Dendritic cell treated with granulocyte-macrophage colony-stimulating factor and Interleukin-4, amounts not matched to agents 40 ng/mL and 50 ng/mL, for 4 days (primary cell): ENCODE measurements around the gene CTCF.

Experiments
- H3K27ac Mint-ChIP-seq: one replicate; pipeline ENCODE4 v1.8.0; 2022; ENCODE audit warnings: mild to moderate bottlenecking, mixed read lengths
- H3K27me3 Mint-ChIP-seq: one replicate; pipeline ENCODE4 v1.8.0; 2022; ENCODE audit warnings: mild to moderate bottlenecking, mixed read lengths
- H3K36me3 Mint-ChIP-seq: one replicate; pipeline ENCODE4 v1.8.0; 2022; ENCODE audit warnings: low read depth, mixed read lengths
- H3K4me1 Mint-ChIP-seq: one replicate; pipeline ENCODE4 v1.8.0; 2022; ENCODE audit warnings: low read depth, mixed read lengths
- H3K4me3 Mint-ChIP-seq: one replicate; pipeline ENCODE4 v1.8.0; 2022; ENCODE audit warnings: mild to moderate bottlenecking, moderate library complexity, mixed read lengths
- H3K9me3 Mint-ChIP-seq: one replicate; pipeline ENCODE4 v1.8.0; 2022; ENCODE audit warnings: mixed read lengths
- intact Hi-C: fragments of 100-400 bp; cut with micrococcal nuclease; formaldehyde crosslinking; loops from one replicate; pipeline ENCODE4 v1.15.0; 2022

Gene CTCF

GRCh38 chr16:67539691-67540635 is 22.4 kb upstream of the CTCF start:
- Mint-ChIP-seq H3K27ac (no peak overlapping the region), H3K9me3 (no peaks in the 10 kb centered on the region), H3K36me3 (peaks cover 85% of the 10 kb centered on the region), H3K4me1 (peaks cover 90% of the 10 kb centered on the region), H3K27me3 (peaks cover 6% of the 10 kb centered on the region), H3K4me3 (no peak overlapping the region)
- intact Hi-C loops: no loop called here

GRCh38 chr16:67540756-67541155 is 21.6 kb upstream of the CTCF start:
- H3K36me3 Mint-ChIP-seq: peaks cover 85% of the 10 kb centered on the region
- no peaks in the 10 kb centered on the region for H3K27me3 Mint-ChIP-seq
- H3K4me1 Mint-ChIP-seq: peaks cover 87% of the 10 kb centered on the region
- H3K4me3 Mint-ChIP-seq: no peak overlapping the region
- H3K27ac Mint-ChIP-seq: no peak overlapping the region
- no peaks in the 10 kb centered on the region for H3K9me3 Mint-ChIP-seq
- intact Hi-C loops: no loop called here

- Mint-ChIP-seq H3K4me3 (no peak overlapping the region), H3K4me1 (peaks cover 87% of the 10 kb centered on the region), H3K36me3 (peaks cover 91% of the 10 kb centered on the region), H3K9me3 (no peaks in the 10 kb centered on the region), H3K27me3 (no peaks in the 10 kb centered on the region), H3K27ac (peak overlapping the region; percentile 9)
- intact Hi-C loops: no loop called here
Measured at GRCh38 chr16:67541391-67542263, 20.7 kb upstream of the CTCF start.

GRCh38 chr16:67542464-67542863 is 19.9 kb upstream of the CTCF start:
- H3K4me3 Mint-ChIP-seq: no peak overlapping the region
- H3K4me1 Mint-ChIP-seq: peaks cover 88% of the 10 kb centered on the region
- peaks cover 93% of the 10 kb centered on the region for H3K36me3 Mint-ChIP-seq
- H3K9me3 Mint-ChIP-seq: no peaks in the 10 kb centered on the region
- H3K27me3 Mint-ChIP-seq: no peaks in the 10 kb centered on the region
- intact Hi-C loops: no loop called here
- H3K27ac Mint-ChIP-seq: peak overlapping the region; percentile 9

- Mint-ChIP-seq H3K4me1 (peaks cover 93% of the 10 kb centered on the region), H3K27ac (peak overlapping the region; percentile 21), H3K27me3 (no peaks in the 10 kb centered on the region), H3K36me3 (peaks cover 97% of the 10 kb centered on the region), H3K9me3 (no peaks in the 10 kb centered on the region), H3K4me3 (no peak overlapping the region)
- intact Hi-C loops: no loop called here
Measured at GRCh38 chr16:67543036-67543435, 19.3 kb upstream of the CTCF start.

GRCh38 chr16:67543582-67543981 is 18.7 kb upstream of the CTCF start:
- H3K4me3 Mint-ChIP-seq: no peak overlapping the region
- peaks cover 100% of the 10 kb centered on the region for H3K36me3 Mint-ChIP-seq
- H3K27ac Mint-ChIP-seq: peak overlapping the region; percentile 21
- intact Hi-C loops: no loop called here
- H3K27me3 Mint-ChIP-seq: no peaks in the 10 kb centered on the region
- H3K4me1 Mint-ChIP-seq: peaks cover 95% of the 10 kb centered on the region
- H3K9me3 Mint-ChIP-seq: no peaks in the 10 kb centered on the region

GRCh38 chr16:67544329-67544841 is 17.9 kb upstream of the CTCF start:
- H3K27ac Mint-ChIP-seq: no peak overlapping the region
- H3K4me1 Mint-ChIP-seq: peaks cover 87% of the 10 kb centered on the region
- no peaks in the 10 kb centered on the region for H3K27me3 Mint-ChIP-seq
- H3K9me3 Mint-ChIP-seq: no peaks in the 10 kb centered on the region
- no peak overlapping the region for H3K4me3 Mint-ChIP-seq
- intact Hi-C loops: no loop called here
- peaks cover 100% of the 10 kb centered on the region for H3K36me3 Mint-ChIP-seq

- Mint-ChIP-seq H3K36me3 (peaks cover 100% of the 10 kb centered on the region), H3K27me3 (no peaks in the 10 kb centered on the region), H3K27ac (no peak overlapping the region), H3K4me3 (no peak overlapping the region), H3K9me3 (no peaks in the 10 kb centered on the region), H3K4me1 (peaks cover 85% of the 10 kb centered on the region)
- intact Hi-C loops: no loop called here
Measured at GRCh38 chr16:67544844-67545664, 17.3 kb upstream of the CTCF start.

- H3K4me1 Mint-ChIP-seq: peaks cover 82% of the 10 kb centered on the region
- no peak overlapping the region for H3K27ac Mint-ChIP-seq
- H3K9me3 Mint-ChIP-seq: no peaks in the 10 kb centered on the region
- no peak overlapping the region for H3K4me3 Mint-ChIP-seq
- H3K36me3 Mint-ChIP-seq: peaks cover 96% of the 10 kb centered on the region
- intact Hi-C loops: no loop called here
- no peaks in the 10 kb centered on the region for H3K27me3 Mint-ChIP-seq
Measured at GRCh38 chr16:67545665-67546024, 16.7 kb upstream of the CTCF start.

- Mint-ChIP-seq H3K4me1 (peaks cover 77% of the 10 kb centered on the region), H3K27ac (peak overlapping the region; percentile 15), H3K9me3 (no peaks in the 10 kb centered on the region), H3K36me3 (peaks cover 91% of the 10 kb centered on the region), H3K4me3 (no peak overlapping the region), H3K27me3 (no peaks in the 10 kb centered on the region)
- intact Hi-C loops: no loop called here
Measured at GRCh38 chr16:67546091-67546501, 16.2 kb upstream of the CTCF start.

- H3K9me3 Mint-ChIP-seq: no peaks in the 10 kb centered on the region
- peaks cover 83% of the 10 kb centered on the region for H3K36me3 Mint-ChIP-seq
- intact Hi-C loops: loop anchor here (1.0 kb wide), 1 partner anchor 16 kb away; no protein-coding TSS in a partner anchor
- H3K27me3 Mint-ChIP-seq: no peaks in the 10 kb centered on the region
- H3K27ac Mint-ChIP-seq: peak overlapping the region; percentile 15
- H3K4me3 Mint-ChIP-seq: no peak overlapping the region
- H3K4me1 Mint-ChIP-seq: peaks cover 71% of the 10 kb centered on the region
Measured at GRCh38 chr16:67546761-67547422, 15.4 kb upstream of the CTCF start.

GRCh38 chr16:67547423-67548264 is 14.7 kb upstream of the CTCF start:
- no peaks in the 10 kb centered on the region for H3K27me3 Mint-ChIP-seq
- intact Hi-C loops: loop anchor here (1.0 kb wide), 1 partner anchor 16 kb away; no protein-coding TSS in a partner anchor
- H3K9me3 Mint-ChIP-seq: no peaks in the 10 kb centered on the region
- peak overlapping the region; percentile 5 for H3K27ac Mint-ChIP-seq
- peaks cover 71% of the 10 kb centered on the region for H3K4me1 Mint-ChIP-seq
- H3K4me3 Mint-ChIP-seq: no peak overlapping the region
- peaks cover 76% of the 10 kb centered on the region for H3K36me3 Mint-ChIP-seq
